K562 (cell line): ENCODE measurements around the gene C1QTNF5. TPM values are rescaled to one million over a fixed set of nuclear protein-coding genes. Genes with fewer than 3 reads are reported as not detected.

ENCODE experiments used
- BACH1 ChIP-seq: fragments of 200-800 bp; sonication (Bioruptor generic); IDR thresholded peaks from 2 replicates; pipeline ENCODE4 v1.6.1; 2016; ENCODE audit warnings: missing genetic modification characterization, missing compliant biosample characterization
- CHD7 ChIP-seq: fragments of 200-600 bp; sonication (generic); IDR thresholded peaks from one replicate; pipeline ENCODE4 v1.6.1; 2012; ENCODE audit warnings: mild to moderate bottlenecking, low read depth, low read length, inconsistent platforms
- MEF2D ChIP-seq: conservative IDR thresholded peaks from 2 replicates; pipeline ENCODE4 v1.6.1; 2016; ENCODE audit warnings: low read depth, missing genetic modification characterization, missing compliant biosample characterization
- MYNN ChIP-seq, 2 experiments: sonication (generic); formaldehyde crosslinking in 1 of 2; IDR thresholded peaks; 2 replicates each; pipeline versions ENCODE4 v1.5.0 to v1.6.1; 2016 to 2020; ENCODE audit warnings: antibody characterized with exemption in 1 of 2, missing genetic modification reagents in 1 of 2
- NFATC3 ChIP-seq: fragments of 450-650 bp; IDR thresholded peaks from 2 replicates; pipeline ENCODE4 v1.6.1; 2017; ENCODE audit warnings: mild to moderate bottlenecking
- SIX5 ChIP-seq, 2 experiments: IDR thresholded peaks; 2 replicates each; pipeline ENCODE4 v1.6.1; 2011; ENCODE audit warnings: low read length in 2 of 2, borderline replicate concordance in 1 of 2, low read depth in 1 of 2, mild to moderate bottlenecking in 1 of 2, moderate library complexity in 1 of 2; ENCODE audit not compliant: insufficient read depth in 1 of 2
- SRF ChIP-seq, 2 experiments: fragments of 250-450, 450-650 bp in 1 of 2; sonication (Bioruptor Pico) in 1 of 2; sonication (generic) in 1 of 2; formaldehyde crosslinking; IDR thresholded peaks; 2 replicates each; pipeline versions ENCODE4 v1.5.0 to v1.5.1; 2020 to 2022; ENCODE audit warnings: mild to moderate bottlenecking in 1 of 2, missing genetic modification reagents in 1 of 2
- ZNF384 ChIP-seq: IDR thresholded peaks from 2 replicates; pipeline ENCODE4 v1.6.1; 2012; ENCODE audit warnings: low read depth, low read length, improper control_type of control experiment
- ZNF407 ChIP-seq: fragments of 450-650 bp; IDR thresholded peaks from 2 replicates; pipeline ENCODE4 v1.6.1; 2016; ENCODE audit warnings: low read depth
- ZNF583 ChIP-seq: fragments of 250-450 bp; sonication (Bioruptor Pico); IDR thresholded peaks from 2 replicates; pipeline ENCODE4 v1.4.0; 2020
- polyA plus RNA-seq, 8 experiments: library from polyadenylated mRNA; depleted of rRNA in 4 of 8; stranded (reverse) in 5 of 8; unstranded in 3 of 8; fragments of >200 nt; fragmentation: Nextera tagmentation in 2 of 8; fragmentation: Illumina TruSeq in 1 of 8; extraction: Ambion mirVana in 2 of 8; extraction: Trizol in 1 of 8; gene quantifications; 2 replicates each; pipeline versions ENCODE4 v1.2.1 to v1.2.3, GENCODE V29; 2011 to 2014; ENCODE audit warnings: inconsistent platforms in 1 of 8, missing spikeins in 1 of 8
- total RNA-seq, 7 experiments: library from RNA; depleted of rRNA in 6 of 7; stranded (reverse); fragments of >200 nt in 6 of 7; fragmentation: Illumina TruSeq in 2 of 7; extraction: Trizol in 2 of 7; gene quantifications; 2 replicates each; pipeline versions ENCODE4 v1.2.1 to v1.2.3, GENCODE V29; 2011 to 2021; ENCODE audit warnings: low replicate concordance in 1 of 7

Gene C1QTNF5
- total and polyA plus RNA-seq, 9 of the 15 experiments (the other 6 are each of a cell fraction or from before 2014, with no cell fraction given), result 0.07 to 0.76 (median 0.24) TPM; not detected in 1

GRCh38 chr11:119342023-119342300 lies 1.3 kb upstream of the C1QTNF5 start (continued):
- no peak for TF ChIP-seq CHD7
- no peak for TF ChIP-seq SRF (CRISPR knock-in tag; IDR thresholded peaks at IDR 0.05)
- TF ChIP-seq BACH1 (tag), result no peak
- TF ChIP-seq MEF2D, result no peak
- TF ChIP-seq ZNF583 (CRISPR knock-in tag), result no peak
- no peak for TF ChIP-seq NFATC3
- TF ChIP-seq ZNF407, result no peak
- TF ChIP-seq SIX5 (IDR thresholded peaks at IDR 0.05; ENCODE audit: borderline replicate concordance in 1 of 2, insufficient read depth in 1 of 2, low read depth in 1 of 2, low read length in 2 of 2), result no peak
- no peak for TF ChIP-seq MYNN (IDR thresholded peaks at IDR 0.05)
- TF ChIP-seq MYNN (CRISPR knock-in tag; IDR thresholded peaks at IDR 0.05), result no peak
- no peak for TF ChIP-seq ZNF384
